ENCODE data around the gene SOST. TPM values are rescaled to one million over a fixed set of nuclear protein-coding genes. Genes with fewer than 3 reads are reported as not detected.

Gene SOST
- total RNA-seq, 1 donor from 2014 or later = not detected

DNA sequence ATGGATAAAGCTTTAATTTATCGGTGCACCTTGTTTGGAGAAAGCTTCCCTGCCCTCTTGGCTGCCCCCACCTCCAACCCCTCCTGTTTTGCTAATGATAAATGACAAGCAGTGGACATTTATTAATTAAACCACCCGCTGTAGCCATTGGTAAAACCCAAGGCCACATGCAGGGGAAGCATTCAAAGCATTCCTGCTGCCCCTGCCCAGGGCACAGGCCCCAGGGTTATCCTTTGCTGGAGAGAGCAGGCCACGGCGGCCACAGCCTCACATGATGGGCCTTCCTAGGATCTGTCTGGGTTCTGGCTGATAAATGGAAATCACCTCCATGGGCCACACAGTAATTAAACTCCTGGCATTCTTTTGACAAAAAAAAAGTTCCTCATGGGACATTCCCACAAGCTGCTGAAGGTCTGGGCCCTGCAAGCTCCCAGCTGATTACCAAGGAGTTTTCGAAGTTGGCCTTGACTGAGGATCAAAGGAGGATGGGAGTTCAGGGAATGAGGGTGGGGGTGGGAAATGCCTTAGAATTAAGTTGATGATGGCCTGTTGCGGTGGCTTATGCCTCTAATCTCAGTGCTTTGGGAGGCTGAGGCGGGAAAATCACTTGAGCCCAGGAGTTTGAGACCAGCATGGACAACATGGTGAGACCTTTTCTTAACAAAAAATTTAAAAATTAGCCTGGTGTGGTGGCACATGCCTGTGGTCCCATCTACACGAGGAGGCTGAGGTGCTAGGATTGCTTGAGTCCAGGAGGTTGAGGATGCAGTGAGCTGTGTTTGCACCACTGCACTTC lies 35.5 kb downstream of the SOST start:
- Mint-ChIP-seq H3K27ac (ENCODE audit: unreplicated experiment) (no peak overlapping the region), H3K9me3 (ENCODE audit: low read depth) (no peaks in the 10 kb centered on the region), H3K27me3 (ENCODE audit: low read depth) (no peaks in the 10 kb centered on the region), H3K36me3 (ENCODE audit: low read depth) (no peaks in the 10 kb centered on the region), H3K4me1 (ENCODE audit: low read depth) (peaks cover 27% of the 10 kb centered on the region), H3K4me3 (ENCODE audit: unreplicated experiment) (no peak overlapping the region)
- TF ChIP-seq, protein P1, sequence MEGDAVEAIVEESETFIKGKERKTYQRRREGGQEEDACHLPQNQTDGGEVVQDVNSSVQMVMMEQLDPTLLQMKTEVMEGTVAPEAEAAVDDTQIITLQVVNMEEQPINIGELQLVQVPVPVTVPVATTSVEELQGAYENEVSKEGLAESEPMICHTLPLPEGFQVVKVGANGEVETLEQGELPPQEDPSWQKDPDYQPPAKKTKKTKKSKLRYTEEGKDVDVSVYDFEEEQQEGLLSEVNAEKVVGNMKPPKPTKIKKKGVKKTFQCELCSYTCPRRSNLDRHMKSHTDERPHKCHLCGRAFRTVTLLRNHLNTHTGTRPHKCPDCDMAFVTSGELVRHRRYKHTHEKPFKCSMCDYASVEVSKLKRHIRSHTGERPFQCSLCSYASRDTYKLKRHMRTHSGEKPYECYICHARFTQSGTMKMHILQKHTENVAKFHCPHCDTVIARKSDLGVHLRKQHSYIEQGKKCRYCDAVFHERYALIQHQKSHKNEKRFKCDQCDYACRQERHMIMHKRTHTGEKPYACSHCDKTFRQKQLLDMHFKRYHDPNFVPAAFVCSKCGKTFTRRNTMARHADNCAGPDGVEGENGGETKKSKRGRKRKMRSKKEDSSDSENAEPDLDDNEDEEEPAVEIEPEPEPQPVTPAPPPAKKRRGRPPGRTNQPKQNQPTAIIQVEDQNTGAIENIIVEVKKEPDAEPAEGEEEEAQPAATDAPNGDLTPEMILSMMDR (IDR thresholded peaks at IDR 0.05) = no peak
- DNase-seq (ENCODE audit: low spot score) = no peak

- no peaks in the 10 kb centered on the region for H3K36me3 Mint-ChIP-seq (ENCODE audit: low read depth)
- peaks cover 27% of the 10 kb centered on the region for H3K4me1 Mint-ChIP-seq (ENCODE audit: low read depth)
- DNase-seq (ENCODE audit: low spot score) = no peak
- H3K9me3 Mint-ChIP-seq (ENCODE audit: low read depth) = no peaks in the 10 kb centered on the region
- H3K4me3 Mint-ChIP-seq (ENCODE audit: unreplicated experiment) = no peak overlapping the region
- no peaks in the 10 kb centered on the region for H3K27me3 Mint-ChIP-seq (ENCODE audit: low read depth)
- TF ChIP-seq, protein P1 (IDR thresholded peaks at IDR 0.05) = no peak
- no peak overlapping the region for H3K27ac Mint-ChIP-seq (ENCODE audit: unreplicated experiment)
Observed at GRCh38 chr17:43722269-43722619, 36.3 kb downstream of the SOST start.

GRCh38 chr17:43721537-43722268 lies 36.9 kb downstream of the SOST start:
- no peak for DNase-seq (ENCODE audit: low spot score)
- TF ChIP-seq, protein P1 (IDR thresholded peaks at IDR 0.05) = no peak
- Mint-ChIP-seq H3K27me3 (ENCODE audit: low read depth) (no peaks in the 10 kb centered on the region), H3K4me1 (ENCODE audit: low read depth) (peaks cover 27% of the 10 kb centered on the region), H3K9me3 (ENCODE audit: low read depth) (no peaks in the 10 kb centered on the region), H3K4me3 (ENCODE audit: unreplicated experiment) (peak overlapping the region; percentile 72), H3K36me3 (ENCODE audit: low read depth) (no peaks in the 10 kb centered on the region), H3K27ac (ENCODE audit: unreplicated experiment) (peak overlapping the region; percentile 12)

DNA sequence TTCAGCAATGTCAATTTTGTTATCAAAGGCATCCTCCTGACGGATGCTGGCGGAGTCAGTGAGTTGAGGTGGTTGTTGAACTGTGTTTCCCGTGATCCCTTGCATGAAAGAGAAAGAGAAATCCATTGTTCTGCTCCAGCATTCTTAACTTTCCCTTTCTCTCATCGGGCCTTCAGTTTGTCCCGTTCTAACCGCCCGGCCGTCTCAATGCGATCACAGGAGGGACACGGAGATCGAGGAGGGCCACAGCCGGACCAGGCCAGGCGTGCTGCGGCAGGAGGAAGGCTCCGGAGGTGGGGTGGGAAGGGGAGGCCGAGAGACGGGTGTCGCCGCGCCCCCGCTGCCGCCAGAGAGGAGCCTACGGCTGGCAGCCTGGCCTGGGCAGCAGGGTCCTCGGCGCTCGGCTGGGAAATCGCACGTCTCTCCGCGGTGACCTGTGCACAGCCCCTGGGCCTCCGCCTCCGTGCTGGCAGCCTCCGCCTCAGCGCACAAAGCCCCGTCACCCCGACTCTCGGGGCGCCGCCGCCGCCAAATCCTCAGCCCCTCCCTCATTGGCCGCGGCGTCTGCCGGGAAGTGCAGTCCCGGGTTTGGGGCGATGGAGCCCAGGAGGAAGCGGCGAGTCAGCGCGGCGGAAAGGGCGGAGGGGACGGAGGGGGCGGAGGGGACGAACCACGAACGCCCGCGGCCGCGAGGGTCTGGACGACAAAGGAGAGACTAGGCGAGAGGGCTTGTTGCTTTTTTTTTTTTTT lies 38.1 kb downstream of the SOST start:
- Mint-ChIP-seq H3K36me3 (ENCODE audit: low read depth) (no peaks in the 10 kb centered on the region), H3K27me3 (ENCODE audit: low read depth) (no peaks in the 10 kb centered on the region), H3K4me1 (ENCODE audit: low read depth) (peaks cover 27% of the 10 kb centered on the region), H3K9me3 (ENCODE audit: low read depth) (no peaks in the 10 kb centered on the region), H3K27ac (ENCODE audit: unreplicated experiment) (peak overlapping the region; percentile 89), H3K4me3 (ENCODE audit: unreplicated experiment) (peak overlapping the region; percentile 72)
- TF ChIP-seq, protein P1 (IDR thresholded peaks at IDR 0.05) = no peak
- DNase-seq (ENCODE audit: low spot score) = no peak

- no peaks in the 10 kb centered on the region for H3K27me3 Mint-ChIP-seq (ENCODE audit: low read depth)
- H3K9me3 Mint-ChIP-seq (ENCODE audit: low read depth) = no peaks in the 10 kb centered on the region
- no peak overlapping the region for H3K27ac Mint-ChIP-seq (ENCODE audit: unreplicated experiment)
- peaks cover 29% of the 10 kb centered on the region for H3K4me1 Mint-ChIP-seq (ENCODE audit: low read depth)
- no peak for DNase-seq (ENCODE audit: low spot score)
- TF ChIP-seq, protein P1 (IDR thresholded peaks at IDR 0.05) = no peak
- no peaks in the 10 kb centered on the region for H3K36me3 Mint-ChIP-seq (ENCODE audit: low read depth)
- H3K4me3 Mint-ChIP-seq (ENCODE audit: unreplicated experiment) = peak overlapping the region; percentile 72
Observed at GRCh38 chr17:43719578-43719977, 39.0 kb downstream of the SOST start.

All from chondrocyte (in vitro differentiated cells).